ENCODE measurements around the gene SLC8B1. TPM values are rescaled to one million over a fixed set of nuclear protein-coding genes. Genes with fewer than 3 reads are reported as not detected.

Gene SLC8B1
- total RNA-seq, 1 donor from 2014 or later: 44.6 TPM

- Mint-ChIP-seq H3K9me3 (ENCODE audit: unreplicated experiment) (no peaks in the 10 kb centered on the region), H3K27me3 (ENCODE audit: unreplicated experiment) (peaks cover 1% of the 10 kb centered on the region), H3K4me3 (ENCODE audit: unreplicated experiment) (no peak overlapping the region), H3K27ac (ENCODE audit: unreplicated experiment) (no peak overlapping the region), H3K4me1 (ENCODE audit: unreplicated experiment) (peaks cover 12% of the 10 kb centered on the region), H3K36me3 (ENCODE audit: low read depth, unreplicated experiment) (peaks cover 18% of the 10 kb centered on the region)
- no peak for DNase-seq (ENCODE audit: low spot score)
- TF ChIP-seq CTCF (IDR thresholded peaks at IDR 0.05; ENCODE audit: unreplicated experiment): no peak
Measured at GRCh38 chr12:113298861-113299545, 35.9 kb downstream of the SLC8B1 start.

GRCh38 chr12:113298472-113298817, 36.5 kb downstream of the SLC8B1 start:
- no peaks in the 10 kb centered on the region for H3K27me3 Mint-ChIP-seq (ENCODE audit: unreplicated experiment)
- no peak overlapping the region for H3K4me3 Mint-ChIP-seq (ENCODE audit: unreplicated experiment)
- H3K27ac Mint-ChIP-seq (ENCODE audit: unreplicated experiment): no peak overlapping the region
- peaks cover 18% of the 10 kb centered on the region for H3K36me3 Mint-ChIP-seq (ENCODE audit: low read depth, unreplicated experiment)
- no peaks in the 10 kb centered on the region for H3K9me3 Mint-ChIP-seq (ENCODE audit: unreplicated experiment)
- H3K4me1 Mint-ChIP-seq (ENCODE audit: unreplicated experiment): peaks cover 12% of the 10 kb centered on the region
- TF ChIP-seq CTCF (IDR thresholded peaks at IDR 0.05; ENCODE audit: unreplicated experiment): no peak
- DNase-seq (ENCODE audit: low spot score): no peak

- TF ChIP-seq CTCF (IDR thresholded peaks at IDR 0.05; ENCODE audit: unreplicated experiment): no peak
- DNase-seq (ENCODE audit: low spot score): no peak
- no peaks in the 10 kb centered on the region for H3K27me3 Mint-ChIP-seq (ENCODE audit: unreplicated experiment)
- peaks cover 7% of the 10 kb centered on the region for H3K4me1 Mint-ChIP-seq (ENCODE audit: unreplicated experiment)
- no peaks in the 10 kb centered on the region for H3K9me3 Mint-ChIP-seq (ENCODE audit: unreplicated experiment)
- no peak overlapping the region for H3K4me3 Mint-ChIP-seq (ENCODE audit: unreplicated experiment)
- peaks cover 16% of the 10 kb centered on the region for H3K36me3 Mint-ChIP-seq (ENCODE audit: low read depth, unreplicated experiment)
- H3K27ac Mint-ChIP-seq (ENCODE audit: unreplicated experiment): no peak overlapping the region
Measured at GRCh38 chr12:113297621-113298471, 37.1 kb downstream of the SLC8B1 start.

GRCh38 chr12:113297214-113297587, 37.7 kb downstream of the SLC8B1 start:
- H3K36me3 Mint-ChIP-seq (ENCODE audit: low read depth, unreplicated experiment): peaks cover 10% of the 10 kb centered on the region

More at GRCh38 chr12:113297214-113297587, 37.7 kb downstream of the SLC8B1 start:
- Mint-ChIP-seq H3K9me3 (ENCODE audit: unreplicated experiment) (no peaks in the 10 kb centered on the region), H3K4me1 (ENCODE audit: unreplicated experiment) (peaks cover 5% of the 10 kb centered on the region), H3K27me3 (ENCODE audit: unreplicated experiment) (no peaks in the 10 kb centered on the region), H3K27ac (ENCODE audit: unreplicated experiment) (no peak overlapping the region), H3K4me3 (ENCODE audit: unreplicated experiment) (no peak overlapping the region)
- no peak for TF ChIP-seq CTCF (IDR thresholded peaks at IDR 0.05; ENCODE audit: unreplicated experiment)
- no peak for DNase-seq (ENCODE audit: low spot score)

Data from endothelial cell (in vitro differentiated cells).